Smooth muscle cell (in vitro differentiated cells): ENCODE data around the gene MAP2K7. TPM values are rescaled to one million over a fixed set of nuclear protein-coding genes. Genes with fewer than 3 reads are reported as not detected.
"Not testable (repeated sequence)": the region's sequence is repeated elsewhere in the genome, so short reads cannot be mapped to it uniquely, and the experiment has no call there.

Source experiments
- DNase-seq: peaks from one replicate; lab custom pipeline; 2025; ENCODE audit not compliant: unreplicated experiment; lab: John Stamatoyannopoulos, UW
- H2AFZ ChIP-seq: fragments of 200-600 bp; sonication (generic); 2 replicates; pipeline ENCODE4 v1.6.0; 2016; ENCODE audit warnings: antibody characterized with exemption, low read depth, mild to moderate bottlenecking
- H3F3A ChIP-seq: fragments of 200-600 bp; sonication (generic); 2 replicates; pipeline ENCODE4 v1.6.0; 2017; ENCODE audit warnings: antibody characterized with exemption, low read depth
- H3K27ac ChIP-seq: fragments of 200-600 bp; sonication (generic); 2 replicates; pipeline ENCODE4 v1.5.1; 2016; ENCODE audit warnings: low read depth, mild to moderate bottlenecking
- H3K27me3 ChIP-seq: fragments of 200-600 bp; sonication (generic); 2 replicates; pipeline ENCODE4 v1.6.1; 2016; ENCODE audit warnings: low read depth, mild to moderate bottlenecking
- H3K36me3 ChIP-seq: fragments of 200-600 bp; sonication (generic); 2 replicates; pipeline ENCODE4 v1.5.1; 2016; ENCODE audit warnings: low read depth
- H3K4me1 ChIP-seq: fragments of 200-600 bp; sonication (generic); 2 replicates; pipeline ENCODE4 v1.5.1; 2016; ENCODE audit warnings: low read depth
- H3K4me2 ChIP-seq: fragments of 200-600 bp; sonication (generic); 2 replicates; pipeline ENCODE4 v1.6.0; 2016; ENCODE audit warnings: mild to moderate bottlenecking
- H3K4me3 ChIP-seq: fragments of 200-600 bp; sonication (generic); 2 replicates; pipeline ENCODE4 v1.5.1; 2016; ENCODE audit warnings: mild to moderate bottlenecking
- H3K79me2 ChIP-seq: fragments of 200-600 bp; sonication (generic); 2 replicates; pipeline ENCODE4 v1.6.0; 2016; ENCODE audit warnings: low read depth, mild to moderate bottlenecking
- H3K9ac ChIP-seq: fragments of 200-600 bp; sonication (generic); 2 replicates; pipeline ENCODE4 v1.6.0; 2016; ENCODE audit warnings: low read depth
- H3K9me3 ChIP-seq: fragments of 200-600 bp; sonication (generic); replicated peaks from 2 replicates; pipeline ENCODE4 v1.5.1; 2016; ENCODE audit warnings: low read depth
- H4K20me1 ChIP-seq: fragments of 200-600 bp; sonication (generic); 2 replicates; pipeline ENCODE4 v1.6.0; 2016; ENCODE audit warnings: low read depth
- CTCF ChIP-seq: fragments of 200-600 bp; sonication (generic); IDR thresholded peaks from 2 replicates; pipeline ENCODE4 v1.5.1; 2017; ENCODE audit warnings: borderline replicate concordance, mild to moderate bottlenecking, antibody characterized with exemption; ENCODE audit not compliant: insufficient read depth, poor library complexity, severe bottlenecking
- WGBS: methylation state at CpG from one replicate; pipeline ENCODE4 v1.1.7; 2016; ENCODE audit warnings: low lambda C conversion rate; 5-methylcytosine and 5-hydroxymethylcytosine counted together
- polyA plus RNA-seq: library from polyadenylated mRNA; unstranded; fragments of >200 nt; fragmentation: Nextera tagmentation; extraction: Ambion mirVana; gene quantifications from 2 replicates; pipeline ENCODE4 v1.2.1, GENCODE V29; 2016
- total RNA-seq: library from RNA; depleted of rRNA; stranded (reverse); fragments of >200 nt; gene quantifications from 2 replicates; pipeline ENCODE4 v1.2.3, GENCODE V29; 2014

The MAP2K7 gene
- total and polyA plus RNA-seq, 2 experiments from 2014 or later, result 6.7 to 9.2 TPM

- no peaks in the 10 kb centered on the region for H3K4me1 ChIP-seq
- no peaks in the 10 kb centered on the region for H3K79me2 ChIP-seq
- H3K9me3 ChIP-seq, result no peaks in the 10 kb centered on the region
- H2AFZ ChIP-seq, result peak within 1 kb of the TSS; percentile 86
- no peak for TF ChIP-seq CTCF
- no peaks in the 10 kb centered on the region for H4K20me1 ChIP-seq
- WGBS, result 9% methylated on average over 36 of the region's 53 CpGs
- H3K9ac ChIP-seq, result peak within 1 kb of the TSS; percentile 93
- H3K4me2 ChIP-seq, result peak within 1 kb of the TSS; percentile 92
- DNase-seq, result peak; percentile 42
- no peaks in the 10 kb centered on the region for H3K36me3 ChIP-seq
- no peaks in the 10 kb centered on the region for H3F3A ChIP-seq
- H3K27me3 ChIP-seq, result no peaks in the 10 kb centered on the region
- H3K27ac ChIP-seq, result peak within 1 kb of the TSS; percentile 71
- peak within 1 kb of the TSS; percentile 68 for H3K4me3 ChIP-seq
Measured at GRCh38 chr19:7888145-7888825, 15.4 kb upstream of the MAP2K7 start, which contains the start of gene LRRC8E. TSS of gene LRRC8E (plus strand) at chr19:7888510. CDS start at chr19:7895604, 7,094 bp downstream.

GRCh38 chr19:7888826-7889217 lies 14.9 kb upstream of the MAP2K7 start:
- Histone ChIP-seq H3F3A (no peaks in the 10 kb centered on the region), H3K36me3 (no peaks in the 10 kb centered on the region), H3K27ac (peak overlapping the region; percentile 71), H2AFZ (peak overlapping the region; percentile 86), H3K9me3 (no peaks in the 10 kb centered on the region), H3K4me1 (no peaks in the 10 kb centered on the region), H4K20me1 (no peaks in the 10 kb centered on the region), H3K4me2 (peak overlapping the region; percentile 92), H3K27me3 (no peaks in the 10 kb centered on the region), H3K9ac (peak overlapping the region; percentile 93), H3K4me3 (peak overlapping the region; percentile 68), H3K79me2 (no peaks in the 10 kb centered on the region)
- 71% methylated on average over 8 of the region's 8 CpGs for WGBS
- no peak for TF ChIP-seq CTCF
- DNase-seq, result no peak

GRCh38 chr19:7893362-7894101 lies 10.1 kb upstream of the MAP2K7 start:
- not testable (repeated sequence) for H3K27me3 ChIP-seq, H3K9me3 ChIP-seq, H2AFZ ChIP-seq, H3K79me2 ChIP-seq, H3K4me3 ChIP-seq, H3K36me3 ChIP-seq, H4K20me1 ChIP-seq, DNase-seq, H3K4me1 ChIP-seq, H3F3A ChIP-seq
- WGBS, result 67% methylated on average over 18 of the region's 18 CpGs
- Histone ChIP-seq H3K4me2 (peak overlapping the region; percentile 25), H3K9ac (peak overlapping the region; percentile 66), H3K27ac (peak overlapping the region; percentile 63)

GRCh38 chr19:7894612-7895309 lies 8.9 kb upstream of the MAP2K7 start:
- no peaks in the 10 kb centered on the region for H4K20me1 ChIP-seq
- no peaks in the 10 kb centered on the region for H3K27me3 ChIP-seq
- H3K4me2 ChIP-seq, result no peak overlapping the region
- no peak for DNase-seq
- H3F3A ChIP-seq, result no peaks in the 10 kb centered on the region
- H3K36me3 ChIP-seq, result no peaks in the 10 kb centered on the region
- H3K4me1 ChIP-seq, result no peaks in the 10 kb centered on the region
- 81% methylated on average over 18 of the region's 18 CpGs for WGBS
- no peak overlapping the region for H3K9ac ChIP-seq
- no peaks in the 10 kb centered on the region for H3K79me2 ChIP-seq
- no peak overlapping the region for H2AFZ ChIP-seq
- no peaks in the 10 kb centered on the region for H3K9me3 ChIP-seq
- H3K4me3 ChIP-seq, result no peak overlapping the region
- no peak for TF ChIP-seq CTCF
- no peak overlapping the region for H3K27ac ChIP-seq
